PFSK-1 (cell line): ENCODE data around the gene SMIM24.

Source experiments
- POLR2AphosphoS5 ChIP-seq: IDR thresholded peaks from 2 replicates; pipeline ENCODE4 v1.6.1; 2012; ENCODE audit warnings: low read depth, mild to moderate bottlenecking, control low read depth, low read length, moderate library complexity
- REST ChIP-seq, 2 experiments: IDR thresholded peaks; 2 replicates each; pipeline versions ENCODE4 v1.6.1 to v1.8.0; 2011 to 2012; ENCODE audit warnings: low read depth in 2 of 2, low read length in 2 of 2, control low read depth in 1 of 2, inconsistent platforms in 1 of 2, mild to moderate bottlenecking in 1 of 2, moderate library complexity in 1 of 2; ENCODE audit not compliant: insufficient read depth in 1 of 2
- TAF1 ChIP-seq: IDR thresholded peaks from 2 replicates; pipeline ENCODE4 v1.6.1; 2012; ENCODE audit warnings: low read length, control low read depth, borderline replicate concordance; ENCODE audit not compliant: insufficient read depth

- TF ChIP-seq POLR2AphosphoS5 (no peak), TAF1 (no peak), REST (IDR thresholded peaks at IDR 0.05; ENCODE audit: insufficient read depth in 1 of 2, low read depth in 2 of 2, low read length in 2 of 2) (no peak)
Measured at GRCh38 chr19:3523361-3524077, 43.2 kb upstream of the SMIM24 start.
